ENCODE data around the gene ORMDL3.

Gene ORMDL3

DNA sequence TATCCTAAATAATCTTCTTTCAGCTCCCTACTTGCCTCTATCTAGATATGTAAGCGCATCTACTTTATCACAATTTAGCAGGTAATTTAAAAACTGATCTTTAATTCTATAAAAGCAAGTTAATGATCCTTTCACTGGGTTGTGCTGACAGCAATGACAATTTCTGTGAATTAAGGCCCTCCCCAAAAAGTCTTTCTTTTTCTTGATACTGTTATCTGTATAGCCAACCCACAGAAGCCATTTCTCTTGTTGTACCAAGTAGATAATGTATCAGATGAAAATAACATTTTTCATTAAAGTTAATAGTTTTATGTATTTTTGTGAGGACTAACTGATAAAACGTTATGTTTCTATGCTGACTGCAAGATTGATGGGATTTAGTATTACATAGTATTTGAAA, 55.6 kb downstream of the ORMDL3 start:
- DNase-seq (ENCODE audit: low read depth): no peak

All from ELR (cell line).